Right lobe of liver (tissue), 6 donors: ENCODE measurements around the gene MARF1. TPM values are rescaled to one million over a fixed set of nuclear protein-coding genes. Genes with fewer than 3 reads are reported as not detected.

ENCODE experiments used
- ATAC-seq, 4 donors: fragments of 200-7000 bp; cut with Tn5 transposase; one replicate each; pipeline ENCODE4 v1.9.1; 2020; ENCODE audit warnings: mild to moderate bottlenecking in 4 of 4, moderate library complexity in 4 of 4
- DNase-seq, 3 donors: peaks; one replicate each; pipeline ENCODE4 v3.0.0-alpha.2; 2020
- H3K27ac ChIP-seq, 3 donors: fragments of 200-600 bp; one replicate each; pipeline ENCODE4 v1.8.0; 2022
- H3K27me3 ChIP-seq, 2 donors: fragments of 200-600 bp; one replicate each; pipeline ENCODE4 v1.8.0; 2022
- H3K36me3 ChIP-seq, 4 donors: fragments of 200-600 bp; sonication (generic) in 1 of 4; one replicate each; pipeline versions ENCODE4 v1.5.1 to v1.8.0; 2017 to 2022; ENCODE audit warnings: control low read depth in 1 of 4
- H3K4me1 ChIP-seq, 4 donors: fragments of 200-600 bp; sonication (generic) in 1 of 4; one replicate each; pipeline versions ENCODE4 v1.5.1 to v1.8.0; 2017 to 2022; ENCODE audit warnings: control low read depth in 1 of 4
- H3K4me3 ChIP-seq, 3 donors: fragments of 200-600 bp; one replicate each; pipeline ENCODE4 v1.8.0; 2022
- H3K9me3 ChIP-seq, 4 donors: fragments of 200-600 bp; sonication (generic) in 1 of 4; one replicate each; pipeline versions ENCODE4 v1.5.1 to v1.8.0; 2017 to 2022; ENCODE audit warnings: control low read depth in 1 of 4
- CTCF ChIP-seq, 4 donors: fragments of 200-600 bp in 3 of 4; fragments of 450-650 bp in 1 of 4; IDR thresholded peaks; one replicate each; pipeline versions ENCODE4 v1.5.1 to v1.8.0; 2016 to 2022; ENCODE audit warnings: antibody characterized with exemption in 4 of 4, mild to moderate bottlenecking in 2 of 4
- POLR2A ChIP-seq: fragments of 450-650 bp; IDR thresholded peaks from one replicate; pipeline ENCODE4 v1.6.1; 2017; ENCODE audit warnings: antibody characterized with exemption, mild to moderate bottlenecking
- WGBS: methylation state at CpG from one replicate; pipeline ENCODE4 v1.1.6; 2018; ENCODE audit warnings: low coverage, low lambda C conversion rate; ENCODE audit not compliant: insufficient coverage; ENCODE audit errors: missing lambda C conversion rate; 5-methylcytosine and 5-hydroxymethylcytosine counted together
- intact Hi-C, 2 donors: fragments of 100-400 bp; cut with DNase I; formaldehyde crosslinking; loops; one replicate each; pipeline versions ENCODE4 v1.11.2 to v1.14.1; 2022
- total RNA-seq, 6 experiments: library from RNA; depleted of rRNA in 2 of 6; stranded (reverse); fragments of >200 nt in 2 of 6; fragmentation: NEBNext Ultra II Directional in 3 of 6; extraction: Animal tissue kit (Norgen Biotek cat#: 25700) in 3 of 6; gene quantifications; one replicate each; pipeline versions ENCODE4 v1.1.0 to v1.2.4, GENCODE V29; 2016 to 2023
- donor health status: DM: no; HTN: yes; CAD: no.
- donor health status: DM: no; HTN: no; CAD: no.
- donor health status: DM: no; HTN: no; CAD: no.
- donor health status: DM: no; HTN: yes; CAD: no.
- donor health status: DM: no; HTN: yes; CAD: no.

Gene MARF1
- total RNA-seq, 6 experiments from 2014 or later, result 17.2 to 44.2 (median 31.2) TPM

GRCh38 chr16:15594711-15595320, 48.1 kb downstream of the MARF1 start:
- Histone ChIP-seq H3K9me3 (no peaks in the 10 kb centered on the region), H3K27me3 (no peaks in the 10 kb centered on the region), H3K4me3 (no peak overlapping the region), H3K4me1 (peaks cover 0 to 6% (median 2%) of the 10 kb centered on the region in 4 donors), H3K36me3 (peaks cover 0 to 32% (median 16%) of the 10 kb centered on the region in 4 donors), H3K27ac (peak overlapping the region in 1 of 3 donors; percentile 7)
- no peak for TF ChIP-seq POLR2A
- no peak for TF ChIP-seq CTCF (IDR thresholded peaks at IDR 0.05)
- intact Hi-C loops, result no loop called here
- peak in 1 of 4 donors; percentile 22 for ATAC-seq
- DNase-seq, result no peak
- WGBS, result 56% methylated on average over 6 of the region's 6 CpGs

GRCh38 chr16:15593235-15593634, 49.7 kb downstream of the MARF1 start:
- H3K4me3 ChIP-seq, result no peak overlapping the region
- H3K36me3 ChIP-seq, result peaks cover 0 to 17% (median 5%) of the 10 kb centered on the region in 4 donors
- WGBS, result 88% methylated on average over 7 of the region's 9 CpGs
- H3K9me3 ChIP-seq, result no peaks in the 10 kb centered on the region
- no peaks in the 10 kb centered on the region for H3K27me3 ChIP-seq
- ATAC-seq (no peak), DNase-seq (no peak)
- TF ChIP-seq CTCF (IDR thresholded peaks at IDR 0.05) (no peak), POLR2A (no peak)
- H3K4me1 ChIP-seq, result peaks cover 0 to 6% (median 2%) of the 10 kb centered on the region in 4 donors
- H3K27ac ChIP-seq, result no peak overlapping the region
- intact Hi-C loops, result no loop called here

GRCh38 chr16:15592324-15592723, 50.6 kb downstream of the MARF1 start:
- peaks cover 0 to 14% (median 5%) of the 10 kb centered on the region in 4 donors for H3K36me3 ChIP-seq
- intact Hi-C loops, result no loop called here
- DNase-seq, result no peak
- H3K4me3 ChIP-seq, result no peak overlapping the region
- no peaks in the 10 kb centered on the region for H3K27me3 ChIP-seq
- TF ChIP-seq CTCF (IDR thresholded peaks at IDR 0.05) (no peak), POLR2A (no peak)
- WGBS, result 54% methylated on average over 2 of the region's 9 CpGs
- H3K27ac ChIP-seq, result peak overlapping the region in 1 of 3 donors; percentile 16
- H3K4me1 ChIP-seq, result peaks cover 0 to 6% (median 2%) of the 10 kb centered on the region in 4 donors
- no peak for ATAC-seq
- H3K9me3 ChIP-seq, result no peaks in the 10 kb centered on the region

DNA sequence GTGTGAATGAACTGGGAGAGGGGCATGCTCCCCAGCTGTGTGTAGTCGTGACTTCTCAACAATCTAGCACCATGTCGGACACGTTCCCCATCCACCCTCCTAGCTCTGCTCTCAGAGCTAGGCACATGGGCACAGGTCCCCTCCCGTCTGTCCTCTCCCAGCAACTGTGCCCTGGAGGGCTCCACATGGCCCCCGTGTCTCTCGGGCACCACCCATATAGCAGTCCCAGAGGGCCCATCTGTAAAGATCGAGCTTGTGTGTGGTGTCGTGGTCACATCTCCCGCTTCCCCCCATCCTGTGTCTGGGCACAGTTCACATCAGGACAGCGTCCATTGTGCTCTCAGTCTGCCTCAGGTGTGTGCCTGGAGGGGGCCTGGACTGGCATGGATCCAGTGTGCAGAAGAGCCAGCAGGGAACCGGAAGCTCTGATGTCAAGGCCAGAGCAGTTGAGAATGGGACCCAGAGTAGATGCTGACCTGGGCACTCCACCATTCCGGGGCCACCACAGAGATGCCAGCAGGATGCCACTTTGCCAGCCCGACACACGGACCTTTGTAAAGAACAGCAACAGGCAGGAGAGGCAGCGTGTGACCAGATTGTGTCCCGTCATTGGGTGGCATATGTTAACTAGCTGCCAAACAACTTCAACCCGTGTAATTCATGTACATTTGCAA, 55.7 kb downstream of the MARF1 start:
- ATAC-seq, result no peak
- H3K4me1 ChIP-seq, result peaks cover 0 to 4% (median 0%) of the 10 kb centered on the region in 4 donors
- no peaks in the 10 kb centered on the region for H3K36me3 ChIP-seq
- H3K4me3 ChIP-seq, result no peak overlapping the region
- H3K9me3 ChIP-seq, result no peaks in the 10 kb centered on the region
- WGBS, result 100% methylated on average over 4 of the region's 17 CpGs
- no peak overlapping the region for H3K27ac ChIP-seq
- DNase-seq, result no peak
- intact Hi-C loops, result no loop called here
- H3K27me3 ChIP-seq, result no peaks in the 10 kb centered on the region
- TF ChIP-seq POLR2A (no peak), CTCF (IDR thresholded peaks at IDR 0.05) (no peak)
